Progenitor cell of endocrine pancreas (in vitro differentiated cells): ENCODE data around the gene HIBCH. TPM values are rescaled to one million over a fixed set of nuclear protein-coding genes. Genes with fewer than 3 reads are reported as not detected.
A peak's percentile ranks its signal among the peaks of the same experiment; 100 is the strongest.

Experiments
- DNase-seq: peaks from one replicate; pipeline ENCODE4 v3.0.0; 2021; ENCODE audit warnings: low spot score; ENCODE audit not compliant: unreplicated experiment
- H3K27ac Mint-ChIP-seq: 2 replicates; pipeline ENCODE4 v1.8.0; 2021; ENCODE audit warnings: mild to moderate bottlenecking, moderate library complexity, mixed read lengths
- H3K27me3 Mint-ChIP-seq: 2 replicates; pipeline ENCODE4 v1.8.0; 2021; ENCODE audit warnings: mixed read lengths
- H3K36me3 Mint-ChIP-seq: 2 replicates; pipeline ENCODE4 v1.8.0; 2022; ENCODE audit warnings: mixed read lengths; ENCODE audit not compliant: insufficient read depth
- H3K4me1 Mint-ChIP-seq: 2 replicates; pipeline ENCODE4 v1.8.0; 2021; ENCODE audit warnings: low read depth, mixed read lengths
- H3K4me3 Mint-ChIP-seq: 2 replicates; pipeline ENCODE4 v1.8.0; 2021; ENCODE audit warnings: low read depth, mild to moderate bottlenecking, moderate library complexity, mixed read lengths
- H3K9me3 Mint-ChIP-seq: 2 replicates; pipeline ENCODE4 v1.8.0; 2021; ENCODE audit warnings: low read depth, mixed read lengths
- CTCF ChIP-seq: fragments of 200-600 bp; sonication (generic); IDR thresholded peaks from one replicate; pipeline ENCODE4 v1.5.0; 2021; ENCODE audit warnings: antibody characterized with exemption, mild to moderate bottlenecking; ENCODE audit not compliant: unreplicated experiment
- total RNA-seq: library from RNA; stranded (reverse); gene quantifications from 2 replicates; pipeline ENCODE4 v1.2.1, GENCODE V29; 2021

The HIBCH gene
- total RNA-seq, 1 donor from 2014 or later: 49.5 TPM

- H3K4me1 Mint-ChIP-seq: peaks cover 1% of the 10 kb centered on the region
- no peak overlapping the region for H3K4me3 Mint-ChIP-seq
- peaks cover 1% of the 10 kb centered on the region for H3K36me3 Mint-ChIP-seq
- H3K27ac Mint-ChIP-seq: no peak overlapping the region
- TF ChIP-seq CTCF: no peak
- H3K9me3 Mint-ChIP-seq: no peaks in the 10 kb centered on the region
- DNase-seq: no peak
- no peaks in the 10 kb centered on the region for H3K27me3 Mint-ChIP-seq
Measured at GRCh38 chr2:190185380-190185779, 134.2 kb downstream of the HIBCH start.

GRCh38 chr2:190184460-190184859 lies 135.2 kb downstream of the HIBCH start:
- no peak for TF ChIP-seq CTCF
- Mint-ChIP-seq H3K27ac (no peak overlapping the region), H3K4me3 (no peak overlapping the region), H3K4me1 (peaks cover 4% of the 10 kb centered on the region), H3K9me3 (no peaks in the 10 kb centered on the region), H3K27me3 (peaks cover 2% of the 10 kb centered on the region), H3K36me3 (peaks cover 1% of the 10 kb centered on the region)
- no peak for DNase-seq

GRCh38 chr2:190183539-190183938 lies 136.1 kb downstream of the HIBCH start:
- peaks cover 4% of the 10 kb centered on the region for H3K4me1 Mint-ChIP-seq
- no peak for TF ChIP-seq CTCF
- DNase-seq: no peak
- H3K27me3 Mint-ChIP-seq: peaks cover 2% of the 10 kb centered on the region
- H3K4me3 Mint-ChIP-seq: no peak overlapping the region
- peaks cover 1% of the 10 kb centered on the region for H3K36me3 Mint-ChIP-seq
- no peaks in the 10 kb centered on the region for H3K9me3 Mint-ChIP-seq
- no peak overlapping the region for H3K27ac Mint-ChIP-seq

- DNase-seq: no peak
- no peak overlapping the region for H3K4me3 Mint-ChIP-seq
- peaks cover 1% of the 10 kb centered on the region for H3K36me3 Mint-ChIP-seq
- H3K27ac Mint-ChIP-seq: no peak overlapping the region
- peaks cover 6% of the 10 kb centered on the region for H3K4me1 Mint-ChIP-seq
- H3K9me3 Mint-ChIP-seq: no peaks in the 10 kb centered on the region
- no peak for TF ChIP-seq CTCF
- H3K27me3 Mint-ChIP-seq: peaks cover 2% of the 10 kb centered on the region
Measured at GRCh38 chr2:190182071-190182524, 137.5 kb downstream of the HIBCH start.

- Mint-ChIP-seq H3K4me3 (peak overlapping the region; percentile 68), H3K27me3 (peaks cover 2% of the 10 kb centered on the region)
- no peak for TF ChIP-seq CTCF
Measured at GRCh38 chr2:190181123-190181669, 138.4 kb downstream of the HIBCH start.

More at GRCh38 chr2:190181123-190181669, 138.4 kb downstream of the HIBCH start:
- H3K9me3 Mint-ChIP-seq: no peaks in the 10 kb centered on the region
- peak overlapping the region; percentile 86 for H3K27ac Mint-ChIP-seq
- H3K36me3 Mint-ChIP-seq: peaks cover under 1% of the 10 kb centered on the region
- no peak for DNase-seq
- peaks cover 6% of the 10 kb centered on the region for H3K4me1 Mint-ChIP-seq
